HepG2 (cell line): ENCODE results near the gene MRPL20. TPM values are rescaled to one million over a fixed set of nuclear protein-coding genes. Genes with fewer than 3 reads are reported as not detected.

Source experiments
- CBX5 ChIP-seq: sonication (generic); formaldehyde crosslinking; IDR thresholded peaks from 2 replicates; pipeline ENCODE4 v1.4.0; 2020; ENCODE audit warnings: missing genetic modification reagents, borderline replicate concordance
- HDAC2 ChIP-seq: sonication (generic); formaldehyde crosslinking; IDR thresholded peaks from 2 replicates; pipeline ENCODE4 v1.4.0; 2020; ENCODE audit warnings: missing genetic modification reagents
- JUN ChIP-seq: sonication (generic); formaldehyde crosslinking; IDR thresholded peaks from 2 replicates; pipeline ENCODE4 v1.4.0; 2020; ENCODE audit warnings: mild to moderate bottlenecking, missing genetic modification reagents
- JUND ChIP-seq: sonication (generic); formaldehyde crosslinking; IDR thresholded peaks from 2 replicates; pipeline ENCODE4 v1.8.0; 2022; ENCODE audit warnings: mild to moderate bottlenecking, missing genetic modification reagents
- PAX8 ChIP-seq: sonication (generic); formaldehyde crosslinking; IDR thresholded peaks from 2 replicates; pipeline ENCODE4 v1.8.0; 2022; ENCODE audit warnings: mild to moderate bottlenecking, missing genetic modification reagents, borderline replicate concordance
- RFX1 ChIP-seq: fragments of 450-650 bp; IDR thresholded peaks from 2 replicates; pipeline ENCODE4 v1.6.1; 2017
- RFX5 ChIP-seq: IDR thresholded peaks from 2 replicates; pipeline ENCODE4 v1.6.1; 2011; ENCODE audit warnings: low read depth, low read length, improper control_type of control experiment
- TCF7L2 ChIP-seq: IDR thresholded peaks from 2 replicates; pipeline ENCODE4 v1.6.1; 2011; ENCODE audit warnings: mild to moderate bottlenecking, low read depth, low read length, moderate library complexity
- ZNF34 ChIP-seq: sonication (generic); formaldehyde crosslinking; IDR thresholded peaks from 2 replicates; pipeline ENCODE4 v1.4.0; 2020; ENCODE audit warnings: mild to moderate bottlenecking, missing genetic modification reagents, borderline replicate concordance
- ZNF567 ChIP-seq: sonication (generic); formaldehyde crosslinking; IDR thresholded peaks from 2 replicates; pipeline ENCODE4 v1.8.1; 2023; ENCODE audit warnings: mild to moderate bottlenecking, missing genetic modification reagents, borderline replicate concordance
- ZNF749 ChIP-seq: sonication (generic); formaldehyde crosslinking; IDR thresholded peaks from 2 replicates; pipeline ENCODE4 v1.8.0; 2022; ENCODE audit warnings: mild to moderate bottlenecking, missing genetic modification reagents, moderate library complexity, borderline replicate concordance
- ZNF891 ChIP-seq: sonication (generic); formaldehyde crosslinking; IDR thresholded peaks from 2 replicates; pipeline ENCODE4 v1.5.0; 2020; ENCODE audit warnings: mild to moderate bottlenecking, missing genetic modification reagents
- polyA plus RNA-seq, 8 experiments: library from polyadenylated mRNA; depleted of rRNA in 3 of 8; stranded (reverse) in 7 of 8; unstranded in 1 of 8; fragments of >200 nt; fragmentation: Illumina TruSeq in 4 of 8; extraction: Trizol in 4 of 8; gene quantifications; 2 replicates each; pipeline versions ENCODE4 v1.2.1 to v1.2.3, GENCODE V29; 2011 to 2016; ENCODE audit warnings: low read depth in 4 of 8, missing spikeins in 1 of 8, mixed read lengths in 1 of 8; ENCODE audit not compliant: insufficient read depth in 1 of 8
- total RNA-seq, 5 experiments: library from RNA; depleted of rRNA; stranded (reverse); fragments of >200 nt; fragmentation: Illumina TruSeq; extraction: Trizol; gene quantifications; 2 replicates each; pipeline ENCODE4 v1.2.3, GENCODE V29; 2016; ENCODE audit warnings: low read depth in 1 of 5
- TF ChIP-seq, protein P1 (sequence below): sonication (generic); formaldehyde crosslinking; IDR thresholded peaks from 2 replicates; pipeline ENCODE4 v1.4.0; 2020; ENCODE audit warnings: mild to moderate bottlenecking, missing genetic modification reagents
- TF ChIP-seq, protein P2 (sequence below): sonication (generic); formaldehyde crosslinking; IDR thresholded peaks from 2 replicates; pipeline ENCODE4 v1.4.0; 2020; ENCODE audit warnings: missing genetic modification reagents
- TF ChIP-seq, protein P3 (sequence below): sonication (generic); formaldehyde crosslinking; IDR thresholded peaks from 2 replicates; pipeline ENCODE4 v1.9.0; 2022; ENCODE audit warnings: missing genetic modification reagents, mild to moderate bottlenecking, borderline replicate concordance
- TF ChIP-seq, protein P4 (sequence below): sonication (generic); formaldehyde crosslinking; IDR thresholded peaks from 2 replicates; pipeline ENCODE4 v1.8.1; 2023; ENCODE audit warnings: mild to moderate bottlenecking, moderate library complexity, missing genetic modification reagents
- TF ChIP-seq, protein P5 (sequence below): sonication (generic); formaldehyde crosslinking; IDR thresholded peaks from 2 replicates; pipeline ENCODE4 v1.5.0; 2020; ENCODE audit warnings: mild to moderate bottlenecking, missing genetic modification reagents, borderline replicate concordance
- TF ChIP-seq, protein P6 (sequence below): sonication (generic); formaldehyde crosslinking; IDR thresholded peaks from 2 replicates; pipeline ENCODE4 v1.5.0; 2020; ENCODE audit warnings: missing genetic modification reagents, mild to moderate bottlenecking, borderline replicate concordance

MRPL20 gene
- total and polyA plus RNA-seq, 2 of the 13 experiments (the other 11 are each of a cell fraction or from before 2014, with no cell fraction given): 59.2 to 127 TPM

DNA sequence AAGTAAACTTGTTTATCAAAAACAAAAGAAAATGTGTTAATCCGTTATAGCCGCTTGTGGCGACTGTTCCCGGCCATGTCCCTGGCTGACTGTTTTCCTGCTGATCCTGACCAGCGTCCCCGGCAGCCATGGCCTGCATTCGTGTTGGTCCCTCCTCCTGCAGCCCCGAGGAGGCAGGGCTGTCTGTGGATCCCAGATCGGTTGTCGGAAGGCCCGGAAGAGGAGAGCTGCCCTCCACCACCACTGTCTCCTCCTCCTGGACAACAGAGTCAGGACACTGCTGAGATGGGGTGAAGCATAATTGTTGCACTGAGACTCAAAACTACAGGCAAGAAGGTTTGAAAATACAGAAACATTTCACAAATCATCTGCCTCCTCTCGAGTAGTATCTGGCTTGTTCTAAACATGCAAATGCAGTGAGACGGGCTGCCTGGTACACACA, 45.1 kb downstream of the MRPL20 start (continued):
- TF ChIP-seq, protein P1, sequence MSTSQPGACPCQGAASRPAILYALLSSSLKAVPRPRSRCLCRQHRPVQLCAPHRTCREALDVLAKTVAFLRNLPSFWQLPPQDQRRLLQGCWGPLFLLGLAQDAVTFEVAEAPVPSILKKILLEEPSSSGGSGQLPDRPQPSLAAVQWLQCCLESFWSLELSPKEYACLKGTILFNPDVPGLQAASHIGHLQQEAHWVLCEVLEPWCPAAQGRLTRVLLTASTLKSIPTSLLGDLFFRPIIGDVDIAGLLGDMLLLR (CRISPR knock-in tag): no peak
- TF ChIP-seq ZNF567 (no peak), ZNF749 (no peak), JUND (no peak), TCF7L2 (no peak), HDAC2 (CRISPR knock-in tag) (0 out of 2 replicates have a peak, but pooled peaks have one; percentile 32), JUN (no peak), CBX5 (CRISPR knock-in tag) (no peak), PAX8 (no peak), RFX1 (no peak), ZNF891 (no peak), ZNF34 (CRISPR knock-in tag) (no peak), RFX5 (no peak)
- TF ChIP-seq, protein P2, sequence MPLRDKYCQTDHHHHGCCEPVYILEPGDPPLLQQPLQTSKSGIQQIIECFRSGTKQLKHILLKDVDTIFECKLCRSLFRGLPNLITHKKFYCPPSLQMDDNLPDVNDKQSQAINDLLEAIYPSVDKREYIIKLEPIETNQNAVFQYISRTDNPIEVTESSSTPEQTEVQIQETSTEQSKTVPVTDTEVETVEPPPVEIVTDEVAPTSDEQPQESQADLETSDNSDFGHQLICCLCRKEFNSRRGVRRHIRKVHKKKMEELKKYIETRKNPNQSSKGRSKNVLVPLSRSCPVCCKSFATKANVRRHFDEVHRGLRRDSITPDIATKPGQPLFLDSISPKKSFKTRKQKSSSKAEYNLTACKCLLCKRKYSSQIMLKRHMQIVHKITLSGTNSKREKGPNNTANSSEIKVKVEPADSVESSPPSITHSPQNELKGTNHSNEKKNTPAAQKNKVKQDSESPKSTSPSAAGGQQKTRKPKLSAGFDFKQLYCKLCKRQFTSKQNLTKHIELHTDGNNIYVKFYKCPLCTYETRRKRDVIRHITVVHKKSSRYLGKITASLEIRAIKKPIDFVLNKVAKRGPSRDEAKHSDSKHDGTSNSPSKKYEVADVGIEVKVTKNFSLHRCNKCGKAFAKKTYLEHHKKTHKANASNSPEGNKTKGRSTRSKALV (CRISPR knock-in tag): no peak
- TF ChIP-seq, protein P3, sequence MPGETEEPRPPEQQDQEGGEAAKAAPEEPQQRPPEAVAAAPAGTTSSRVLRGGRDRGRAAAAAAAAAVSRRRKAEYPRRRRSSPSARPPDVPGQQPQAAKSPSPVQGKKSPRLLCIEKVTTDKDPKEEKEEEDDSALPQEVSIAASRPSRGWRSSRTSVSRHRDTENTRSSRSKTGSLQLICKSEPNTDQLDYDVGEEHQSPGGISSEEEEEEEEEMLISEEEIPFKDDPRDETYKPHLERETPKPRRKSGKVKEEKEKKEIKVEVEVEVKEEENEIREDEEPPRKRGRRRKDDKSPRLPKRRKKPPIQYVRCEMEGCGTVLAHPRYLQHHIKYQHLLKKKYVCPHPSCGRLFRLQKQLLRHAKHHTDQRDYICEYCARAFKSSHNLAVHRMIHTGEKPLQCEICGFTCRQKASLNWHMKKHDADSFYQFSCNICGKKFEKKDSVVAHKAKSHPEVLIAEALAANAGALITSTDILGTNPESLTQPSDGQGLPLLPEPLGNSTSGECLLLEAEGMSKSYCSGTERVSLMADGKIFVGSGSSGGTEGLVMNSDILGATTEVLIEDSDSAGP: peak; percentile 58; the same call in 1 of the 2 replicates
- TF ChIP-seq, protein P4, sequence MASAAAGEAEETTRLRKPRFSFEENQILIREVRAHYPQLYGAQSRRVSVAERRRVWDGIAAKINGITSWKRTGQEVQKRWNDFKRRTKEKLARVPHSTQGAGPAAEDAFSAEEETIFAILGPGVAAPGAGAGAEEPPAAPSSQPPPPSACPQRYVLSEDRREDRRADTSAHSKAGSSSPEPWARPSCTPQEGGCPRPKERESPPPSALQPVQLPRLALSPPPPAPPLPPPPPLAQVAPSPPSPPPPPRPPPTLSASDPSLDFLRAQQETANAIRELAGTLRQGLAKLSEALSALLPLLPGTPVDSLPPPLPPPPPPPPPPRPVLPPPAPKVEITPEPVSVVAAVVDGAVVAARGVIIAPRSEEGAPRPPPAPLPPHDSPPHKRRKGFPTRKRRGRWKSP (CRISPR knock-in tag): no peak
- TF ChIP-seq, protein P5, sequence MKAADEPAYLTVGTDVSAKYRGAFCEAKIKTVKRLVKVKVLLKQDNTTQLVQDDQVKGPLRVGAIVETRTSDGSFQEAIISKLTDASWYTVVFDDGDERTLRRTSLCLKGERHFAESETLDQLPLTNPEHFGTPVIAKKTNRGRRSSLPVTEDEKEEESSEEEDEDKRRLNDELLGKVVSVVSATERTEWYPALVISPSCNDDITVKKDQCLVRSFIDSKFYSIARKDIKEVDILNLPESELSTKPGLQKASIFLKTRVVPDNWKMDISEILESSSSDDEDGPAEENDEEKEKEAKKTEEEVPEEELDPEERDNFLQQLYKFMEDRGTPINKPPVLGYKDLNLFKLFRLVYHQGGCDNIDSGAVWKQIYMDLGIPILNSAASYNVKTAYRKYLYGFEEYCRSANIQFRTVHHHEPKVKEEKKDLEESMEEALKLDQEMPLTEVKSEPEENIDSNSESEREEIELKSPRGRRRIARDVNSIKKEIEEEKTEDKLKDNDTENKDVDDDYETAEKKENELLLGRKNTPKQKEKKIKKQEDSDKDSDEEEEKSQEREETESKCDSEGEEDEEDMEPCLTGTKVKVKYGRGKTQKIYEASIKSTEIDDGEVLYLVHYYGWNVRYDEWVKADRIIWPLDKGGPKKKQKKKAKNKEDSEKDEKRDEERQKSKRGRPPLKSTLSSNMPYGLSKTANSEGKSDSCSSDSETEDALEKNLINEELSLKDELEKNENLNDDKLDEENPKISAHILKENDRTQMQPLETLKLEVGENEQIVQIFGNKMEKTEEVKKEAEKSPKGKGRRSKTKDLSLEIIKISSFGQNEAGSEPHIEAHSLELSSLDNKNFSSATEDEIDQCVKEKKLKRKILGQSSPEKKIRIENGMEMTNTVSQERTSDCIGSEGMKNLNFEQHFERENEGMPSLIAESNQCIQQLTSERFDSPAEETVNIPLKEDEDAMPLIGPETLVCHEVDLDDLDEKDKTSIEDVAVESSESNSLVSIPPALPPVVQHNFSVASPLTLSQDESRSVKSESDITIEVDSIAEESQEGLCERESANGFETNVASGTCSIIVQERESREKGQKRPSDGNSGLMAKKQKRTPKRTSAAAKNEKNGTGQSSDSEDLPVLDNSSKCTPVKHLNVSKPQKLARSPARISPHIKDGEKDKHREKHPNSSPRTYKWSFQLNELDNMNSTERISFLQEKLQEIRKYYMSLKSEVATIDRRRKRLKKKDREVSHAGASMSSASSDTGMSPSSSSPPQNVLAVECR: peak; percentile 29; the same call in 1 of the 2 replicates
- TF ChIP-seq, protein P6, sequence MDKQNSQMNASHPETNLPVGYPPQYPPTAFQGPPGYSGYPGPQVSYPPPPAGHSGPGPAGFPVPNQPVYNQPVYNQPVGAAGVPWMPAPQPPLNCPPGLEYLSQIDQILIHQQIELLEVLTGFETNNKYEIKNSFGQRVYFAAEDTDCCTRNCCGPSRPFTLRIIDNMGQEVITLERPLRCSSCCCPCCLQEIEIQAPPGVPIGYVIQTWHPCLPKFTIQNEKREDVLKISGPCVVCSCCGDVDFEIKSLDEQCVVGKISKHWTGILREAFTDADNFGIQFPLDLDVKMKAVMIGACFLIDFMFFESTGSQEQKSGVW (CRISPR knock-in tag): no peak
